HG03103 (cell line): ENCODE data around the gene HSPG2.
"Not testable (repeated sequence)": the region's sequence is repeated elsewhere in the genome, so short reads cannot be mapped to it uniquely, and the experiment has no call there.

Experiments used
- ATAC-seq: cut with Tn5 transposase; IDR thresholded peaks from one replicate; pipeline ENCODE4 v1.9.1; 2021; ENCODE audit warnings: low read depth; ENCODE audit not compliant: unreplicated experiment

Gene HSPG2

DNA sequence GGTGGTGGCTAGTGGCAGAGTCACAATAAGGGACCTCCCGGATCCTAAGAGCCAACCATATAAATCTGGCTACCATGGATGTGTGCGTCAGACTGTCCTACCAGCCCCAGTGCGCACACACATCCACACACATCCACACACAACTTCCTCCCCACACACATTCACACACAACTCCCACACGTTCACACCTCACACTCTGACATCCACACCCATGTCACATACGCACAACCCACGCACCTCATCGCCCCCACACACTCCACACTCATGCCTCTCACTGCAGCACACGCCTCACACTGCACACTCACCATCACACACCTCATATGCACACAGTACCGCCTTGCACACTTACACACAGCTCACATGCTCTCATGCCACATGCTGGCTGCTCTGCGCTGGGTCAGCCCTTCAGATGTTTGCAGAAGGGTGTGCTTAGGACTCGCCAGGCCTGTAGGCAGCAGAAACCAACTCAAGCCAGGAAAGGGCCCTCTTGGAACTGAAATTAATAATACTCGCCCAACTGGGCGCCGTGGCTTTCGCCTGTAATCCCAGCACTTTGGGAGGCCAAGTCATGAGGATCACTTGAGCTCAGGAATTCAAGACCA lies 122.0 kb downstream of the HSPG2 start:
- ATAC-seq = no peak

DNA sequence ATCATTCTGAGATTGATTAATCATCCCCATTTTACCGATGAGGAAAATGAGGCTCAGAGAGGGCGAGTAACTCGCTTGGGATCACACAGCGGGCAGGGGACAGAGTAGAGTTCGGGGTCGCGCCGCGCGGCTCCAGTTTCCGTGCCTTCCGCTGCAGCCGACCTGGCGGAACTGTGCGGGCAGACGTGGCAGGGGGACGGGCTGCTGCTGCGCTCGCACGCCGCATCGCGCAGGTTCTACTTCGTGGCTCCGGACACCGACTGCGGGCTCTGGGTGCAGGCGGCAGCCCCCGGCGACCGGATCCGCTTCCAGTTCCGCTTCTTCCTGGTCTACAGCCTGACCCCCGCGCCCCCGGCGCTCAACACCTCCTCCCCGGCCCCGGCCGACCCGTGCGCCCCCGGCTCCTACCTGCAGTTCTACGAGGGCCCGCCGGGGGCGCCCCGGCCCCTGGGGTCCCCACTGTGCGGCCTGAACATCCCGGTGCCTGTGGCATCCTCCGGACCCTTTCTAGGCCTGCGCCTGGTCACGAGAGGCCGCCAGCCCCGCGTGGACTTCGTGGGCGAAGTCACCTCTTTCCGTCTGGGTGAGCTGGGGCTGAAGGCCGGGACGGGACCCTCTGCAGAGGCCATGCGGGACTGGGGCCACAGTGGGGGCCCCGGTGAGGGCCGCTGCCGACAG lies 122.7 kb downstream of the HSPG2 start:
- no peak for ATAC-seq

DNA sequence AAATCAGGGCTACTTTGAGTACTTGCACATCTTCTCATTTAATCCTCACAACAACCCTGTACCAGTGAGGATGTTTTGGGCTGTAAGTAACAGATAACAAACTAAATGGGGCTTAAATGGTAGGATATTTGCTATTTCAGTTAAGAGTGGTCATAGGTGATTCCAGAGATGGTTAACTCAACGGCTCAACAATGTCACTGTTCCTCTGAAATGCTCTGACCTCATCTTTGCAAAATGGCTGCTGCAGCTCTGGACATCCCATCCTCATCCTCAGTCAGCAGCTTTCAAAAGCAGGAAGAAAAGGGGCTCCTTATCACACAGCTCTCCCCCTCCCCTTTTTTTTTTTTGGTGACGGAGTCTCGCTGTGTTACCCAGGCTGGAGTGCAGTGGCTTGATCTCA lies 123.6 kb downstream of the HSPG2 start:
- ATAC-seq = no peak

DNA sequence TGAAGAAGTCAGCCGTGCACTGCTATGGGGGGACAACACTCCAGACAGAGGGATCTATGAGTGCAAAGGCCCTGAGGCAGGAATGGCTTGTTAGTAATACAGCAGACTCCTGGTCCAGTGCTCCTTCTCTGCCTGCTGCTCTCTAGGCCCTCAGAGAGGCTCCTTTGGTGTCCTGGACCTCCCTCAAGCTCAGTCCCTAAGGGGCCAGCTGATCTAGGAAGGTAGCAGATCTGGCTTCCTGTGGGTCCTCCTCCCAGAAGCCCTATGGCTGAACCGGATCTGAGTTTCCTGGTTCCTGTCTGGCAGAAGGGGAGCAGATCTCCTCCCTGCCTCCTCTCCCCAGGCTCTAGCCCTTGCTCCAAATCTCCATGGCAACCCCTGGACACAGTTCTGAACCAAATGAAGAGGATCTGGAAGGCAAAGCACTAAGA lies 125.2 kb downstream of the HSPG2 start, which contains the start of gene LDLRAD2:
Gene LDLRAD2 (plus strand): TSS at position 391 of the 431 bp plus-strand sequence. CDS start 187 bp downstream, outside the sequence.
- ATAC-seq = no peak

DNA sequence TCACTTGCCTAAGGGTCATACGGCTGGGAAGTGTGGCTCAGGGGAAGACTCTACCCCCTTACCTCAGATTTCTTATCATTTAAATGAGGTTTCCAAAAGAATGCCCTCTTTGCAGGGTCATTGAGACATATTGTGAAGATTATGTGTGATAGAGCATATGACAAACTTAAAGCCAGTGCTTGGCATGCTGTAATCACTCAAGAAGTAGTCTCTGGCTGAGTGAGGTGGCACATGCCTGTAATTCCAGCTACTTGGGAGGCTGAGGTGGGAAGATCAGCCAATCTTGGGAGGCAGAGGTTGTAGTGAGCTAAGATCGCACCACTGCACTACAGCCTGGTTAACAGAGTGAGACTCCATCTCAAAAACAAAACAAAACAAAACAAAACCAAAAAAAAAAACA lies 132.6 kb downstream of the HSPG2 start:
- ATAC-seq = no peak

DNA sequence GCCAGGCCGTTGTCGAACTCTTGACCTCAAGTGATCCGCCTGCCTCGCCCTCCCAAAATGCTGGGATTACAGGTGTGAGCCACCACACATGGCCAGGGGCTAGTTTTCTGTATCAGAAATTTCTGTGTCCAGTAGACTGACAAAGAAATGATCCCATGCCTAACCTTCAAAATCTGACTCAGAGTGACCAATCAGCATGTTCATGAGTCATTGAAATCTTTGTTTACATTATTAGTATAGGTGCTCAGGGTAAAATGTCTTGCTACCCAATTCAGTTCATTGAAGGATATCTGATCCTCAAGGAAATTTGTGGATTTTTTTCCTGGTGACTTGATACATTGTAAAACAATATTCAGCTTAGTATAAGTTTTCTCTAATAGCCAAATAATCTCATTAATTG lies 136.0 kb downstream of the HSPG2 start:
- ATAC-seq = no peak

DNA sequence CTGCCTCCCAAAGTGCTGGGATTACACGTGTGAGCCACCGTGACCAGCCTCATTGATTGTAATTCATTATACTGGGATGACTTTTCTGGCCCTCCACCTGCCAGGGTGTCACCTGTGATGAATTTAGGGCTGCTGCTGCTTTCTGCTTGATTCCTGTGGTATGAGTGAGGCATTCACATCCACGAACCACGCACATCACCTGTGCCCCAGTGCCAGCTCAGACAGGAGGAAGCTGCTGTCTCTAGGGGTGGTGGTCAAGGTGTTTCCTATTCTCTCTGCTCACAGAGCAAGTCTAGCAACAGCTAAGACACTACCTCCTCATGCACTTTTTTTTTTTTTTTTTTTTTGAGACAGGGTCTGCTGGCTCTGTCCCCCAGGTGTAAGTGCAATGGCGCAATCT lies 137.4 kb downstream of the HSPG2 start:
- ATAC-seq = no peak

DNA sequence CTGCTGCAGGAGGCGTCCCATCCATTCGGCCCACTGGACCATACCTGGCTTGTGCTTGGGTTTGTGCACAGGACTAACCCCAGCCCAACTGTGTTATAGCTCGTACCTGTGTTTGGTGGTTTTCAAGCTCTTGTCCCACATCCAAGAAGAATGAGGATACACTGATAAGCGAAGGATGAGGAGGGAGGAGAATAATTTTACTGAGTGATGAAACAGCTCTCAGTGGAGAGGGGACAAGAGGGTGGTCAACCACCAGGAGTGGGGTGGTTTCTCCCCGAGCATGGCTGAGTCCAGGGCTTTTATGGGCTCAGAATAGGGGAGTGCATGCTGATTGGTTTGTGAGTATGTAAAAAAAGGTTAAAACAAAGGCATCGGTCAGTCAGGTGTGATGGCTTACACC lies 142.0 kb downstream of the HSPG2 start:
- ATAC-seq = no peak

DNA sequence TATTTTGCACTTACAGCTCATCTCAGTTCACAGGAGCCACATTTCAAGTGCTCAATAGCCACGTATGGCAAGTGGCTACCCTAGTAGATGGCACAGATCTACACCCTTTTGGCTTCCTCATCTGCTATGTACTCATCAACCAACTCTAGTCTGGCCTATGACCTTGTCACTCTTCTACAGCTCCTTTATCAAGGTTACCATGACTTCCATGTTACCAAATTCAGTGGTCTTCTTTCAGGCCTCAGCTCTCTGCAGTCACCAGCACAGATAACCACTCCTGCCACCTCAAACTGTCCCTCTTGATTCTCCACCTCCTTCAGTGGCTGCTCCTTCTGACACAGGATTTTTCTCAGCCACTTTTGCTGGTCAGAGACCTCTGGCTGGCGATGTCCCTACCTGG lies 142.5 kb downstream of the HSPG2 start:
- ATAC-seq = no peak

DNA sequence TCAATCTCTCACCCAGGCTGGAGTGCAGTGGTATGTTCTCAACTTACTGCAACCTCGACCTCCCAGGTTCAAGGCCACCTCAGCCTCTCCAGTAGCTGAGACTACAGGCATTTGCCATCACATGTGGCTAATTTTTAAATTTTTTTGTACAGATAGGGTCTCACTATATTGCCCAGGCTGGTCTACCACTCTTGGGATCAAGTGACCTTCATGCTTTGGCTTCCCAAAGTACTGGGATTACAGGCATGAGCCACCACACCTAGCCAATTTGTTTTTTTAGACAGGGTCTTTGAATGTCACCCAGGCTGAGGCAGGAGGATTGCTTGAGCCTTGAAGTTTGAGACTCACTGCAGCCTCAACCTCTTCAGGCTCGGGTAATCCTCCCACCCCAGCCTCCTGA lies 144.0 kb downstream of the HSPG2 start:
- no peak for ATAC-seq

DNA sequence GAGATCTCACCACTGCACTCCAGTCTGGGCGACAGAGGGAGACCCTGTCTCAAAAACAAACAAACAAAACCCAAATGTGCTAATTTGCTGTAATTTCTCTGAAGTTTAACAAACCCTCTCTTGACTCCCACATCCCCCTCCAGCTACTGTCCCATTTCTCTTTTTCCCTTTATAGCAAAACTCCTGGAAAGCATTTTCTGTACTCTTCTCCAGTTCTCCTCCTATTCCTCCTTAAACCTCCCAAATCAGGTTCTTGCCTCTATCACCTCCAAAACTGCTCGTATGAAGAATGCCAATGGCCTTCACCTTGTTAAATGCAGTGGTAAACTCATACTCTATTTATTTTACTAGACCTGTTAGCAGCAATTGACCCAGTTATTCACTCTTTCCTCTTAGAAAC lies 150.5 kb downstream of the HSPG2 start:
- no peak for ATAC-seq

DNA sequence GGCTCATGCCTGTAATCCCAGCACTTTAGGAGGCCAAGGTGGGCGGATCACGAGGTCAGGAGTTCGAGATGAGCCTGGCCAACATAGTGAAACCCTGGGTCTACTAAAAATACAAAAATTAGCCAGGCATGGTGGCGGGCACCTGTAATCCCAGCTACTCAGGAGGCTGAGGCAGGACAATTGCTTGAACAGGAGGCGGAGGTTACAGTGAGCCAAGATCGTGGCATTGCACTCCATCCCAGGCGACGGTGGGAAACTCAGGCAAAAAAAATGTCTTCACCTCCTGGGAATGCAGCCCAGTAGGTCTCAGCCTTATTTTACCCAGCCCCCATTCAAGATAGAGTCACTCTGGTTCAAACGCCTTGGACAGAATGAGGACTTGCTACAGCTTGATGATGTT lies 151.3 kb downstream of the HSPG2 start:
- not testable (repeated sequence) for ATAC-seq

DNA sequence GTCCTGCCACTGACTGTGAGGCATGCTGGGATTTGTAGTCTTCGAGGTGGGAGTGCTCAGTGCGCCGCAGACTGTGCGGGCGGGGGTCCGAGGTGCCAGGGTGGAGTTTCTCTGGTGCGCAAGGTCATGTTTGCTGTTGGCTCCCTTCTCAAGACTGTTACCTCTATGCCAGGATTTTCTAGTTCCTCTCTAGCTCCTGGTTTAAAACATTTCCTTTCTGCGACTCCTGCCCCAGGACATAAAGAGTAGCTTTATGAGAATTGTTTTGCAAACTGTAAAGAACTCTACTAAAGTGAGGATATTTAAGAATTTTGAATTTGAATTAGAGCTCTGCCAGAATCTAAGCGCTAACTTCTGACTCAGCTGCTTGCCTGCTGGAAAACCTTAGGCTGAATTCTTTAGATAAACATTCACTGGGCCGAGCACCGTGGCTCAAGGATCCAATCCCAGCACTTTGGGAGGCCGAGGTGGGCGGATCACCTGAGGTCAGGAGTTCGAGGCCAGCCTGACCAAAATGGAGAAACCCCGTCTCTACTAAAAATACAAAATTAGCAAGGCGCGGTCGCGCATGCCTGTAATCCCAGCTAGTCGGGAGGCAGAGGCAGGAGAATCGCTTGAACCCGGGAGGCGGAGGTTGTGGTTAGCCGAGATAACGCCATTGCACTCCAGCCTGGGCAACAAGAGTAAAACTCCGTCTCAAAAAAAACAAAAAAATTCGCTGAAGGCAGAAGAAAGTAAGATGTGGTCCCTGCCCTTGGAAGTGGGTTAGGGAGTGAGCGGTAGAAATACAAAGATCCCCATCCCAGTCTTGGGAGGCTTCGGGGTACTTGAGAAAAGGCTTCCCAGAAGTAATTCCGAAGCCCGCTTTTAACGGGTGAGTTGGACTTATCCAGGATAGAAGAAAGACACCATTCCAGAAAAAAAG lies 153.2 kb downstream of the HSPG2 start:
- ATAC-seq = no peak

DNA sequence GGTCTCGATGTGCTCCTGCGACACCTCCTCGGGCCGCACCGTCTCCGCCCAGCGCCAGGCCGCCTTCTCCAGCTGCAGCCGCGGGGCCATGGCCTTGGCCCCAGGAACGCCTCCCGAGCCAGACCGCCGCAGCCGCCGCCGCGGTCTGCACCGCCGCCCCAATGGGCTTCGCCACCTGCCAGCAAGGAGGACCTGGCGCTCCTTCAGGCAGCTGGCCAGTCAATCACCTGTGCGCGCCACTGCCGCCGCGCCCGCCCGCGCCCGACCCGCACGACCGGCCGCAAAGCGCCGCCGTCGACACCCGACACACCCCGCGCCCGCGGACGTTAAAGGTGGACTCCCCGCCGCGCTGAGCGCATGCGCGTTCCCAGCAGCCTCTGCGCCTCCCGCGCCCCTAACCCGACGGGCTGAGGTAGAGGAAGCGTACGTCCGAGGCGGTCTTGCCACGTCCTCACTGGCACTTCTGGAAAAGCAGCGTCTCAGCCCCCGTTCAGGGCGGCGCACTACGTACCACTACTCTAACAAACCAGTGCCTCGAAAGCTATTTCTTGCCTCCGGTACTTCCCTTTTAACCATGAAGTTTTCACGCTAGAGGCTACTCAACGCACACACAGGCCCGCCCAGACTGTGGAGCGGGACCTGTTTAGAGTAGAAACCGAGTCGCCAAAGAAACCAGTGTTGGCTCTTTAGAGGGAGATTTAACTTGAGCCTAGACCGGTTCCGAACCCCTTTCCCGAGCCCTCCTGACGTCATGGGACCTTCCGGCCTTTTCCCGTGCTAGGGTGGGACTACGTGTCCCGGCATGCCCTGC lies 154.0 kb downstream of the HSPG2 start, which contains the start of gene USP48:
Gene USP48 (minus strand): TSS at position 282 of the 811 bp plus-strand sequence. CDS start 192 bp downstream, at position 90.
- ATAC-seq = peak; percentile 61

DNA sequence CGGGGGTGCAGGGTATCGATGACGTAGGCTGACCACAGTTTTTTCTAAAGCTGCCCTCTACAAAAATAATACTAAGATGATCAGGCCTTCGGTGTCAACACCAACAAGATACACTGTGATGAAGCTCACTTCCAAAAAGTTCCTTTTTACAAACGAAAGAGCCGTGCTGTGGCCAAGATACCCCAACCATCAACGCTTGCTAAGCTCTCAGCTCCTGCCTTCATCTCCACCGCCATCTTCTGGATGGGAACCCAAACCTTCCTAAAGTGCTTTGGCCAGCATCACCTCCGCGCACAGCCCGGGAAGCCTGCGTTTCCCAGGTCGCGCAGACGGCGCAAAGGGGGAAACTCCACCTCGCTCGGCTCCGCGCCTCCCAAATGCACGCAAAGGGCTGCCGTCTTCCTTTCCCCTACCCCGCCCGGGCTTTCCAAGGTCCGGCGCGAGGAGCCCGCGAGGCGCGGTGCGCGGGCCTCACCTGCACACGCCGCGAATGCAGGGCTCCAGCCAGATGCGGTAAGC lies 154.7 kb downstream of the HSPG2 start:
- ATAC-seq = peak; percentile 2

DNA sequence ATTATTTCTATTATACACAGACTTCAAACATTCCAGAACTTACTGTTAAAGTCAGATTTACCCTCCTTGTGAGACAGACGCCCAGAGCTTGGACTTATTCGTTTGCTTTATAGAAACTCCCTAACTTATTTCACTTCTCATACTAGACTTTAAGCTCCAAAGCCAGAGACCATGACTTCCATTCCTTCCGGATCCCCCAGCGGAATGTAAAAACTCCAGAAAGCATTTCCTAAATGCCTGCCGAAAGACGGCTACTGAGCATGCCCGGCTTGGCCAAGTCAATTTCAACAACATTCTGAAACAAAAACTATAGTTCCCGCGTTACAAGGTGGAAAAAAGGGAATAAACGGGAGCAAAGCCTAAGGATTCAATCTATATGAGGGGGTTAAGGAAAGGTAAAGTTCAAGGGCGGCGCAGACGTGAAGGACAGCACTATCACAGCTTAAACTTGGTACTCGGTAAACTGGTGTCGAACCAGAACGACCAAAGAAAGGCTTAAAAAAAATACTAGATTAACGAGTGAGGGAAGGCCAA lies 155.2 kb downstream of the HSPG2 start:
- no peak for ATAC-seq

DNA sequence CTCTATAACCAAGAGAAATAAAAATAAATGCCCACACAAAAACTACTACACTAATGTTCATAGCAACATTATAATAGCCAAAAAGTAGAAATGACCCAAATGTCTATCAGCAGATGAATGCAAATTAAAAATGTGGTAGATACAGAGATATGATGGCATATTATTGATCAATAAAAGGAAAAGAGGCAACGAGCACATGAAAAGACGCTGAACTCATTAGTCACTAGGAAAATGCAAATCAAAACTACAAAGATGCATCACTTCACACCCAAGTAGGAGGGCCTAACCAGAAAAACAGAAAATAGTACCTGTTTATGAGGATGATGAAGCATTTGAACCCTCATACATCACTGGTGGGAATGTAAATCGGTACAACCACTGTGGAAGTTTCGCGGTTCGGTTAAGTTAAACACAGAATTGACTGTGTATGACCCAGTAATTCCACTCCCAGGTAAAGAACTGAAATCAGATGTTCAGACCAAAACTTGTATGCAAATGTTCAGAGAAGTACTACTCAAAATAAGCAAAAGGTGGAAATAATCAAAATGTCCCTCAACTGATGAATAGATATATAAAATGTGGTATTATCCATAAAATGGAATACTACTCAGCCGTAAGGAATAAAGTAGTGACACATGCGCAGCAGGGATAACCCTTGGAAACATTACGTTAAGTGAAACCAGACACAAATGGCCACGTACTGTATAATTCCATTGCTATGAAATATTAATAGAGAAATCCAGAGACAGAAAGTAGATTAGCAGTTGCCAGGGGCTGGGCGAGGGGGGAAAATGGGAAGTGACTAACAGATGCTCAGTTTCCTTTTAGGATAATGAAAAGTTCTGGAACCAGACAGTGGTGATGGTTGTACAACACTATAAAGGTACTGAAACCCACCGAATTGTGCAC lies 157.2 kb downstream of the HSPG2 start:
- ATAC-seq = no peak

DNA sequence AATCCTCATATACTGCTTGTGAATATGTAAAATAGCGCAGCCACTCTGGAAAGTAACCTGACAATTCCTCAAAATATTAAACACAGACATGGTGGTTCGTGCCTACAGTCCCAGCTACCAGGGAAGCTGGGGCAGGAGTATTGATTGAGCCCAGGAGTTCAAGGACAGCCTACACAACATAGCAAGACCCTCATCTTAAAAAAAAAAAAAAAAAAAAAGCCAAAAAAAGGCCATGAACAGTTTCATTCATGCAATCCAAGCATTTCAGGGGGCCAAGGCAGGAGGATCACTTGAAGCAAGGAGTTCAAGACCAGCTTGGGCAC lies 158.7 kb downstream of the HSPG2 start:
- ATAC-seq = no peak

DNA sequence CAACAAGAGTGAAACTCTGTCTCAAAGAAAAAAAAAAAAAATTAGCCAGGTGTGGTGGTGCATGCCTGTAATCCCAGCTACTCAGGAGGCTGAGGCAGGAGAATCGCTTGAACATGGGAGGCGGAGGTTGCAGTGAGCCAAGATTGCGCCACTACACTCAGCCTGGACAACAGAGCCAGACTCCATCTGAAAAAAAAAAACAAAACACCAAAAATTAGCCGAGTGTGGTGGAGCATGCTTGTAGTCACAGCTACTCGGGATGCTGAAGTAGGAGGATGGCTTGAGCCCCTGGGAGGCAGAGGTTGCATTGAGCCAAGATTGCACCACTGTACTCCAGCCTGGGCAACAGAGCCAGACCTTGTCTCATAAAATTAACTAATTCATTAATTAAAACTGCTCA lies 160.2 kb downstream of the HSPG2 start:
- ATAC-seq = not testable (repeated sequence)
